SU-DHL-6 (cell line): ENCODE measurements around the gene MGAT4C.

Source experiments
- CTCF ChIP-seq: fragments of 200-600 bp; sonication (generic); IDR thresholded peaks from one replicate; pipeline ENCODE4 v1.5.1; 2017; ENCODE audit warnings: antibody characterized with exemption, mild to moderate bottlenecking, low read length, moderate library complexity; ENCODE audit not compliant: insufficient read depth, poor library complexity, severe bottlenecking
- EZH2phosphoT487 ChIP-seq: fragments of 200-600 bp; sonication (generic), shearing (Covaris generic); conservative IDR thresholded peaks from 2 replicates; pipeline ENCODE4 v1.6.1; 2018; ENCODE audit warnings: mild to moderate bottlenecking, antibody characterized with exemption, low read length, moderate library complexity, mixed read lengths

DNA sequence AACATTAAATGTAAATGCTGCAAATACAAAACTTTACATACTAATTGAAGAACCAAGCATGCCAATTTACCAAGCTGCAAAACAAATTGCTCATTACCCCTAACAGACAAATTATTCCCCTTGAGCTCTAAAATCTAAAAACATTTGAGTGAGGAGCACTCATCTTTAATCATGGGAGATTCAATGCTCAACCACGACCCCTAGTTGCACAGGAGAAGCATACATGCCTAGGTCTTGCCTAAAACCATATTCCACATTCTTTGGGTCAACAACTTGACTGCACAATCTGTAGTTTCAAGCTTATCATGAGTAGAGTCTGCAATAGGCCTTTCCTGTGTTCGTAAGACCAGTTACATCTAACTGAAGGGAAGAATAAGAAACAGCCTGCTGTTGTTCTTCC lies 69.7 kb downstream of the MGAT4C start:
- TF ChIP-seq CTCF (no peak), EZH2phosphoT487 (no peak)
